HFFc6 (cell line): ENCODE measurements around the gene CAMK1G. TPM values are rescaled to one million over a fixed set of nuclear protein-coding genes. Genes with fewer than 3 reads are reported as not detected.

ENCODE experiments used
- DNase-seq: peaks from one replicate; pipeline ENCODE4 v3.0.0-alpha.2; 2018
- H3K27ac Mint-ChIP-seq: 2 replicates; pipeline ENCODE4 v1.8.0; 2020; ENCODE audit warnings: mild to moderate bottlenecking, mixed read lengths
- H3K27me3 Mint-ChIP-seq: 2 replicates; pipeline ENCODE4 v1.8.0; 2021; ENCODE audit warnings: mild to moderate bottlenecking, moderate library complexity, mixed read lengths; ENCODE audit not compliant: insufficient read depth
- H3K36me3 Mint-ChIP-seq: 2 replicates; pipeline ENCODE4 v1.8.0; 2021; ENCODE audit warnings: low read depth, mixed read lengths
- H3K4me1 Mint-ChIP-seq: 2 replicates; pipeline ENCODE4 v1.8.0; 2020; ENCODE audit warnings: low read depth, mixed read lengths
- H3K4me3 Mint-ChIP-seq: 2 replicates; pipeline ENCODE4 v1.8.0; 2020; ENCODE audit warnings: mild to moderate bottlenecking, moderate library complexity, mixed read lengths
- H3K9me3 Mint-ChIP-seq: 2 replicates; pipeline ENCODE4 v1.8.0; 2020; ENCODE audit warnings: mild to moderate bottlenecking, mixed read lengths
- total RNA-seq, 6 experiments: library from RNA; stranded (reverse); fragmentation: NEBNext Ultra II Directional; extraction: Animal tissue kit (Norgen Biotek cat#: 25700); gene quantifications; 2 replicates in 1 of 6; 3 replicates in 5 of 6; pipeline ENCODE4 v1.2.3, GENCODE V29; 2021
- TF ChIP-seq, protein P1 (sequence below): fragments of 200-600 bp; sonication (generic); IDR thresholded peaks from 2 replicates; pipeline ENCODE4 v1.5.0; 2021; ENCODE audit warnings: antibody characterized with exemption, mild to moderate bottlenecking

The CAMK1G gene
- total RNA-seq, 6 experiments from 2014 or later: 4.9 to 8.0 (median 5.9) TPM

DNA sequence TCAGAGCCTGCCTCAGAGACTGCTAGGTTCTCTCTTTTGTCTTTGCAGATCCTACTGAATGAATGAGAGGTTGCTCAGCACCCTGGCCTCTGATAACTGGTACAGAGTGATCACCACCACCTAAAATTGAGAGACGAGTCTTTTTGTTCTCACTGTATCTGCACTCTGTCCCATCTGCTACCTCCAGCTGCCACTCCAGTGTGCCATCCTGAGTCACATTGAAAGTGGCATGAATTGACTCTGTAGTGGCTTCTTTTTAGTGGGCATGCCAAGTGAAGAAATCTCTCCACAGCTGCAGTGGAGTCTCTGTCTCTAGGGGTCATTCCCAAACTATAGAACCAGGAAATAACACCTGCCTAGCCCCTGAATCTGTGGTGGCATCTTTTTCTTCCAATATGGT lies 14.7 kb downstream of the CAMK1G start:
- Mint-ChIP-seq H3K4me3 (no peak overlapping the region), H3K27ac (no peak overlapping the region), H3K4me1 (peaks cover 42% of the 10 kb centered on the region), H3K27me3 (no peaks in the 10 kb centered on the region; the same call in 1 of the 2 replicates), H3K36me3 (no peaks in the 10 kb centered on the region), H3K9me3 (no peaks in the 10 kb centered on the region)
- no peak for DNase-seq
- TF ChIP-seq, protein P1, sequence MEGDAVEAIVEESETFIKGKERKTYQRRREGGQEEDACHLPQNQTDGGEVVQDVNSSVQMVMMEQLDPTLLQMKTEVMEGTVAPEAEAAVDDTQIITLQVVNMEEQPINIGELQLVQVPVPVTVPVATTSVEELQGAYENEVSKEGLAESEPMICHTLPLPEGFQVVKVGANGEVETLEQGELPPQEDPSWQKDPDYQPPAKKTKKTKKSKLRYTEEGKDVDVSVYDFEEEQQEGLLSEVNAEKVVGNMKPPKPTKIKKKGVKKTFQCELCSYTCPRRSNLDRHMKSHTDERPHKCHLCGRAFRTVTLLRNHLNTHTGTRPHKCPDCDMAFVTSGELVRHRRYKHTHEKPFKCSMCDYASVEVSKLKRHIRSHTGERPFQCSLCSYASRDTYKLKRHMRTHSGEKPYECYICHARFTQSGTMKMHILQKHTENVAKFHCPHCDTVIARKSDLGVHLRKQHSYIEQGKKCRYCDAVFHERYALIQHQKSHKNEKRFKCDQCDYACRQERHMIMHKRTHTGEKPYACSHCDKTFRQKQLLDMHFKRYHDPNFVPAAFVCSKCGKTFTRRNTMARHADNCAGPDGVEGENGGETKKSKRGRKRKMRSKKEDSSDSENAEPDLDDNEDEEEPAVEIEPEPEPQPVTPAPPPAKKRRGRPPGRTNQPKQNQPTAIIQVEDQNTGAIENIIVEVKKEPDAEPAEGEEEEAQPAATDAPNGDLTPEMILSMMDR: no peak

DNA sequence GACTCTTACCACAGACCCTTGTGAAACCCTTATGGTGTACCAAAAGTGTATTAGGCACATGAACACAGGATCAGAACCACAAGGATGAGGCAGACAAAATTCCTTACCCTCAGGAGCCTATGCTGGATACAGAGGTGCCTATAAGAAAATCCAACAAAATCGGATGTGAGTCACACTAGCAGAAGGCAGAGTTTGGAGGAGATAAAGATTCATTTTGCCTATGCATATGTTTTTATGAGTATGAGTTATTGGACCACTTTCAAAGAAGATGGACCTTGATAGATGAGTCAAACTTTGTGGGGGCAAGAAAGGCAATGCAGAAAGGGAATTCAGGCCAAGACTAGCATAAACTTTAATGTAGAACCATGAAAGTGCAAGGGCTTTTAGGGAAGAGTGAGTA lies 17.0 kb downstream of the CAMK1G start:
- Mint-ChIP-seq H3K27me3 (no peaks in the 10 kb centered on the region), H3K4me1 (peaks cover 29% of the 10 kb centered on the region), H3K4me3 (peak overlapping the region; percentile 1; the same call in 1 of the 2 replicates), H3K27ac (peak overlapping the region; percentile 25), H3K9me3 (no peaks in the 10 kb centered on the region), H3K36me3 (no peaks in the 10 kb centered on the region)
- TF ChIP-seq, protein P1: no peak
- DNase-seq: peak; percentile 80

DNA sequence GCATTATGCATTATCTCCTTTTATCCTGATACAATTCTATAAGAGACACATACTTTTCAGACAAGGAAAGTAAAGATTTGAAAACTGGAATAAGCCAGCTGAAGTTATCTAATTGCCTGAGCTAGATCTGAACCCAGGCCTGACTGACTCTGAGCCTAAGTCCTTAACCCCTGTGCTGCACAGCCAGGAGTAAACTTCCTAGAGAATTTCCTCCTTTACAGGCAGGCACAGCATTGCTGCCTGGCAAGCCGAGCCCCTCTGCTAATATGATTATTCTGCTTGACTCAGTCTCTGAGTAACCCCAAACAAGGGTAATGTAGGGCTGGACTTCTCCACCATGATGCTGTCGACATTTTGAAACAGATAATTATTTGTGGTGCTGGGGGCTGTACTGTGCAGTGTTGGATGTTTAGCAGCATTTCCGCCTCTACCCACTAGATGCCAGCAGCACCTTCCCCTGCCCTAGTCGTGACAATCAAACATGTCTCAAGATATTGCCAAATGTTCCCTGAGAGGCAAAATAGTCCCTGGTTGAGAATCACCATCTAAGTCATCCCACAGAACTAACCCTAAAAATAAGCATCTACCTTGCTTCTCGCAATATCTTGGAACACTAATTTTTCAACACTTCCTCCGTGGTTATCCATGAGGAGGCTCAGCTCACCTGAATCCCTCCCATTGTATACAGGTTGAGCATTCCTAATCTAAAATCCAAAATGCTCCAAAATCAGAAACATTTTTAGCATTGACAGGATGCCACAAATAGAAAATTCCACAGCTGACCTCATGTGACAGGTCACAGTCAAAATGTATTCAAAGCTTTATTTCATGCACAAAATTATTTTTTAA lies 18.5 kb downstream of the CAMK1G start:
- H3K4me3 Mint-ChIP-seq: no peak overlapping the region
- no peaks in the 10 kb centered on the region; the same call in 1 of the 2 replicates for H3K27me3 Mint-ChIP-seq
- H3K27ac Mint-ChIP-seq: no peak overlapping the region; the same call in 1 of the 2 replicates
- TF ChIP-seq, protein P1: peak; percentile 72
- no peaks in the 10 kb centered on the region for H3K9me3 Mint-ChIP-seq
- H3K36me3 Mint-ChIP-seq: no peaks in the 10 kb centered on the region
- peak; percentile 49 for DNase-seq
- peaks cover 29% of the 10 kb centered on the region for H3K4me1 Mint-ChIP-seq

DNA sequence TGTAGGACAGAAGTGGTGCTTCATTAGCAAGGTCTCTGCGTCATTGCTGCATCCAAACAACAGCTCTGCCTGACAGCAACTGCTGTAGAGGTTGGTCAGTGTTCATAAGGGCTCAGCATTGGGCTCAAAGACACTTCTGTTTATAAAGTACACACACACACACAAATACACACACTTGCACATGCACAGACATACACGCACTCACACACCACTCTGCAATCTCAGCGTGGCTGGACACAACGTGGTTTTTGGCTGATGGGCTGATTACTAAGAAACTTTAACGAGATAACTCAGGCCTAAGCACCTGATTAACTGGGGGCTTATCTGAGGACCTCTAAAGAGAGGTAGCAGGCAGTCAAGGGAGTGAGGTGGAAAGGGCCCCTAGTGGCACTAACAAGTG lies 20.4 kb downstream of the CAMK1G start:
- no peak for DNase-seq
- TF ChIP-seq, protein P1: no peak

DNA sequence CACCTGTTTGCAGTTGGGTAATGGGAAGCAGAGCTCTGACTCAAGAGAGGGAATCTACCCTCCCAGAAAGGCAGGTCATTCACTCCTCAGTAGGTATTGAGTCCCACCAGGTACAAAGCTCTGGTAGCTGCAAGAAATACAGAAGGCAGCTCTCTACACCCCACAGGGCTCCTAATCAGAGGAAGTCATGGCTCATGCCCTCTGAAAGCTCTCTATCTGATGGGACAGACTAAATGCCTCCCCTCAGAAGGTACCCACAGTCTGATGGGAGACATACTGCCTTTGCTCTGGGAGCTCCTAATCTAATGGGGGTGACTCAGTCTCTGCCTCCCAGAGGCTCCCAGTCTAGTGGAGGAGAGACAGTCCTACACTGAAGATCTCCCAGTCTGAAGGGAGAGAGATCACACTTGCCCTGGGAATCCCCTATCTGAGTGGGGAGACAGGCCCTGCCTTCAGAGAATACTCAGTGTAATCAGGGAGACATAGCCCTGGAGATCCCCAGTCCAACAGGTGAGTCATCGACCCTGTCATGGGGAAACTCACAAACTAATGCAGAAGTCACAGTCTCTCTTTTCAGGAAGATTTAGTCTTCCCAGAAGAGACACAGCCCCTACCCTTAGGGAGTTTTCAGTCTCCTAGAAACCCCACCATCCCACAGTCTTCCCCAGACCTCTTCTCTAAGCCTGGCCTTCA lies 23.7 kb downstream of the CAMK1G start:
- peaks cover 2% of the 10 kb centered on the region for H3K4me1 Mint-ChIP-seq
- peak overlapping the region; percentile 72; the same call in 1 of the 2 replicates for H3K27ac Mint-ChIP-seq
- no peaks in the 10 kb centered on the region for H3K36me3 Mint-ChIP-seq

More for the DNA sequence above, 20.4 kb downstream of the CAMK1G start:
- Mint-ChIP-seq H3K9me3 (no peaks in the 10 kb centered on the region), H3K4me1 (peaks cover 29% of the 10 kb centered on the region), H3K27me3 (no peaks in the 10 kb centered on the region; the same call in 1 of the 2 replicates), H3K27ac (no peak overlapping the region), H3K36me3 (no peaks in the 10 kb centered on the region), H3K4me3 (no peak overlapping the region)

More for the DNA sequence above, 23.7 kb downstream of the CAMK1G start:
- H3K4me3 Mint-ChIP-seq: no peak overlapping the region
- TF ChIP-seq, protein P1: no peak
- no peaks in the 10 kb centered on the region for H3K9me3 Mint-ChIP-seq
- H3K27me3 Mint-ChIP-seq: no peaks in the 10 kb centered on the region; the same call in 1 of the 2 replicates
- peak; percentile 53 for DNase-seq
